HFF-Myc (cell line): ENCODE results near the gene COL8A1.

Experiments used
- DNase-seq: peaks from one replicate; pipeline ENCODE4 v3.0.0-alpha.2; 2011; ENCODE audit warnings: low read depth; ENCODE audit errors: extremely low read depth
- H3K4me3 ChIP-seq: replicated peaks from 2 replicates; pipeline ENCODE4 v1.5.1; 2011; ENCODE audit warnings: low read depth, mild to moderate bottlenecking, control low read depth, low read length
- TF ChIP-seq, protein P1 (sequence below): IDR thresholded peaks from 2 replicates; pipeline ENCODE4 v1.5.1; 2012; ENCODE audit warnings: mild to moderate bottlenecking, low read depth, low read length, control low read depth; ENCODE audit errors: missing control alignments

COL8A1 gene

DNA sequence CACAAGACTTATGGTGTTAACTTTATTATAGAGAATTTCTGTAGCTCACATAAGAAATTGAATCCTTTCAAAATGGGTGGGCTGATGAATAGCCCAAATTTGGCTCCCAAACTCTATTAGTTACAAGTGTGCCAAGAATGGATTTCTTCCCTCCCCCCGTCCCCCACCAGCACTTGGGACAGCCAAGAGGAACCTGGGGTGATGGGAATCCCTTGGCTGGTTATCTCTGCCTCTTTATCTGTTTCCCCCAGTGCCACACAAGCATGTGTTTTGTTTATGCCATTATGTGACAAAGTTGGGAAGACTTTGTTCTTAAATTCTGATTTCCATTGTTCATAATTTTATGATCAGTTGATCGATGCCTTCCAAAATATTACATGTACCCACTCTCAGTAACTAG lies 207.6 kb downstream of the COL8A1 start:
- TF ChIP-seq, protein P1, sequence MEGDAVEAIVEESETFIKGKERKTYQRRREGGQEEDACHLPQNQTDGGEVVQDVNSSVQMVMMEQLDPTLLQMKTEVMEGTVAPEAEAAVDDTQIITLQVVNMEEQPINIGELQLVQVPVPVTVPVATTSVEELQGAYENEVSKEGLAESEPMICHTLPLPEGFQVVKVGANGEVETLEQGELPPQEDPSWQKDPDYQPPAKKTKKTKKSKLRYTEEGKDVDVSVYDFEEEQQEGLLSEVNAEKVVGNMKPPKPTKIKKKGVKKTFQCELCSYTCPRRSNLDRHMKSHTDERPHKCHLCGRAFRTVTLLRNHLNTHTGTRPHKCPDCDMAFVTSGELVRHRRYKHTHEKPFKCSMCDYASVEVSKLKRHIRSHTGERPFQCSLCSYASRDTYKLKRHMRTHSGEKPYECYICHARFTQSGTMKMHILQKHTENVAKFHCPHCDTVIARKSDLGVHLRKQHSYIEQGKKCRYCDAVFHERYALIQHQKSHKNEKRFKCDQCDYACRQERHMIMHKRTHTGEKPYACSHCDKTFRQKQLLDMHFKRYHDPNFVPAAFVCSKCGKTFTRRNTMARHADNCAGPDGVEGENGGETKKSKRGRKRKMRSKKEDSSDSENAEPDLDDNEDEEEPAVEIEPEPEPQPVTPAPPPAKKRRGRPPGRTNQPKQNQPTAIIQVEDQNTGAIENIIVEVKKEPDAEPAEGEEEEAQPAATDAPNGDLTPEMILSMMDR: no peak
- no peak for DNase-seq
- no peak overlapping the region for H3K4me3 ChIP-seq

DNA sequence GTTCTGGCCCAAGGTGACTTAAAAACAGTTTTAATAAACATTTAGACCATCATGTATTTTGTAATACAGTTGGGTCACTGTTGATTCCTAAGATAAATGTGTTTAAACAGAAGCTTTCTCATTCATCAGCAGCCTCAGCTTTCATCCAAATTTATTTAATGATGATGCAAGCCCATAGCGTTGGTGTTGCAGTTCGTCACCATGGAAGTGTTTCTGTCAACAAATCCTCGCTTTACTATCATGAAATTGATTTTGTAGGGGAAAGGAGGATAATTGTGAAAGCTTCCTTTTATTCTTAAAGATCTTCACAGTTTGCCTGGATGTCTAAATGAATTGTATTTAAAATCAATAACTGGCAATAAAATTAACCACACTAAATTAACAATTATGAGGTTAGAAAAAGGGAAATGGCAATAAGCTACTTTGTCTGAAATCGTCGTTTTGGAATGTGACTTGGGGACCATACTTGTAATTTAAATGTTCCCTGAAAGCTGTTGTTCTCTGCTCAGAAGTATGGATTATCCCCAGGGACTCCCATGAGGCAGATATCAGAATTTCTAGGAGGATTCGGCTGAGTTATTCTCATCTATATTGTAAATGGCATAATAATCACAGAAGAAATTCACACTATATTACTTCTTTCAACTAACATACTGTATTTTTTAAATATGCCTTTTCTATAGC lies 208.2 kb downstream of the COL8A1 start:
- TF ChIP-seq, protein P1: no peak
- H3K4me3 ChIP-seq: no peak overlapping the region
- no peak for DNase-seq

GRCh38 chr3:99848433-99848832 lies 210.0 kb downstream of the COL8A1 start:
- no peak for DNase-seq
- TF ChIP-seq, protein P1: no peak
- no peak overlapping the region for H3K4me3 ChIP-seq
